Head of caudate nucleus (tissue), 42 donors: Measurements from ENCODE around the gene TCF21.
"Not testable (repeated sequence)": the region's sequence is repeated elsewhere in the genome, so short reads cannot be mapped to it uniquely, and the experiment has no call there.

Source experiments
- DNase-seq, 42 donors: peaks; one replicate each; pipeline versions ENCODE4 v3.0.0 to v3.0.0-alpha.2; 2020 to 2021; ENCODE audit warnings: mixed read lengths in 7 of 42
- intact Hi-C: fragments of 100-400 bp; cut with DNase I; formaldehyde crosslinking; loops from one replicate; pipeline ENCODE4 v1.15.0; 2022

The TCF21 gene

DNA sequence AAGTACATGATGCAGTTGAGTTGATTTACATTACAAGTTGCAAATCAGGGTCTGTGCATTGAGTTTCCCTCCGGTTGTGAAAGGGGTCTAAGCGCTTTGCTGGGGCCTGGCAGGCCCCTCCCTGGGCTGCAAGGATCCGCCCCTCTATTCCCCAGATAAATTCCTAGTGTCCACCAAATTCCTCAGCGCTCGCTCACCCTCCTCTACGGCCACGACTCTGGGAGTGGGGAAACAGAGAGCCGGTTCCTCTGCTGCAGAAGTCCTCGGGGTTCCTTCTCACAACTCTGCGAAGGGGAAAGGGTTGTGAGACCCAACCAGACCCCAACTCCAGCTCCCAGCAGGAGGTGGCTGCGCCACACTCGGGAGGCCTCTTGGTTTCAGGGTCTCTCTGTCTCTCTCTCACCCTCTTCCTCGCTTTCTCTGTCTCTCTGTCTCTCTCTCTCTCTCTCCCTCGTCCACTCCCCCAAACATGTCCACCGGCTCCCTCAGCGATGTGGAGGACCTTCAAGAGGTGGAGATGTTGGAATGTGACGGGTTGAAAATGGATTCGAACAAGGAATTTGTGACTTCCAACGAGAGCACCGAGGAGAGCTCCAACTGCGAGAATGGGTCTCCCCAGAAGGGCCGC, at the start of gene TCF21:
Gene TCF21, plus strand, starts transcription at position 185 of the 628 bp plus-strand sequence. Its CDS starts 285 bp downstream, at position 470.
- DNase-seq = no peak
- intact Hi-C loops = no loop called here

DNA sequence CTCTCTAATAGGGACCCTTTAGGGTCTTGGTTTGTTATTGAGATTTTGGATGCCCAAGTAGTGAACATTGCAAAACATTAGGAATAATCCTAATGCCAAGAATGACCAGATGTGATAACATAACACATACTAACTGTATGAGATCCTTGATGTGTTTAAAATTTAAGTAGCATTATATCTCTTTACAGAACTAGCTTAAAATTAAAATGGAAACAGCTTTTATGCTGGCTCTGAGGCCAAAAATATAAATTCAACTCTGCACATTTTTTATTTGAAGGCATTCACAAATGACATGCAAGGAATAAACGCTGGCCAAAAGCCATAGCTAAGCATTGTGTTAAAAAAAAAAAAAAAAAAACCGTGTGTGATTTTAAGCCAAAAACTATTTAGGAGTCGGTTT, 47.7 kb upstream of the TCF21 start:
- intact Hi-C loops = no loop called here
- no peak for DNase-seq

DNA sequence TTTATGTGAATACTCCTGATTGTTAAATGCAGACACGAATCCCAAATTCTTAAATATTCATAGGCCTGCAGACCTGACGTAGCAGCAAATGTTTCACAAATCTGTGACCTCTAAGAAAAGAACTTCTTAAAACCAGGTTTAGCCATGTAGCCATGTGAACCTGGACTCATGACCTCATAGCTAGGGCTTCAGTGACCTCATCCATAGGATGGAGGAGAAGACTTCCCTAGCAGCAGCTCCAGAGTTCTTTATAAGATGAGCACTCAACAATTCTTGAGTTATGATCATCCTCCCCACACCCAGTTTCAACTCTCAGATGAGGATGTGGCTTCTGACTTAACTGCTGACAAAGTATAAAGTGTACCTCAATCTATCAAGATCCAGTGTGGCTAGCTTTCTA, 45.8 kb upstream of the TCF21 start:
- intact Hi-C loops = no loop called here
- no peak for DNase-seq

DNA sequence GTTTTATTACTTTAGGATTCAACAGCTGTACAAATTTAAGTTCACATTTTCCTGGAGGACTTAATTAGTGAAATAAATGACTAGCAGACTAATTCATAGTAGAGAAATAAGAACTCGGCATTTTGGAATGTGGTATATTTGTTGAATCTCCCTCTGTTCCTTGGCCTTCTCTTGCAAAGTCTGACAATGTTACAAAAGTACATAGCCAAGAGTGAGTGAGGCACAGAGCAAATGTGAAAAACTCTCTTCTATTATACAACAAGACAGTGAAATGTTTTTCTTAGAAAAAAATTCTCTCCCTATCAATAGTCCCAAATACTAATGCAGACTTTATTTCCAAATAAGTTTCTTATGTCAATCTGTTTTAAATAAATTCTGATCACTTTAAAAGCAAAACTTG, 44.2 kb upstream of the TCF21 start:
- intact Hi-C loops = no loop called here
- no peak for DNase-seq

DNA sequence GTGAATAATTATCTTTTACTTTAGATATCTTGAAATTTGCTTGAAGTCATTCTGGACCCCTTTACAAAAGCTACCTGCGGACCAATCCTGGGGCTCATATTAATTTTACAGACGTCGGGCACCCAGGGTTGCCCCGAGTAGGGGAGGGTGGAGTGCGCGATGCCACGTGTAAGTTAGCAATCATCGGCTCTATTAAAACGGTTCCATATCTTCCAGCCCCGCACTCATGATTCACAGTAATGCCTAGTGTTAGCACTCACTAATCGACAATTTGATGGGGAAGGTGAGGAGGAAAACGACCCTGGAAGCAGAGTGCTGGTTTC, 34.9 kb upstream of the TCF21 start:
- intact Hi-C loops = no loop called here
- no peak for DNase-seq

GRCh38 chr6:133854364-133855275, 34.3 kb upstream of the TCF21 start:
- intact Hi-C loops = no loop called here

GRCh38 chr6:133855276-133855990, 33.5 kb upstream of the TCF21 start:
- DNase-seq = no peak
- intact Hi-C loops = no loop called here

More at GRCh38 chr6:133854364-133855275, 34.3 kb upstream of the TCF21 start:
- DNase-seq = no peak

GRCh38 chr6:133855991-133856370, 32.9 kb upstream of the TCF21 start:
- DNase-seq = no peak
- intact Hi-C loops = no loop called here

- intact Hi-C loops = no loop called here
- DNase-seq = no peak
Observed at GRCh38 chr6:133856911-133857310, 32.0 kb upstream of the TCF21 start.

- intact Hi-C loops = no loop called here
- DNase-seq = no peak
Observed at GRCh38 chr6:133857696-133858095, 31.2 kb upstream of the TCF21 start.

DNA sequence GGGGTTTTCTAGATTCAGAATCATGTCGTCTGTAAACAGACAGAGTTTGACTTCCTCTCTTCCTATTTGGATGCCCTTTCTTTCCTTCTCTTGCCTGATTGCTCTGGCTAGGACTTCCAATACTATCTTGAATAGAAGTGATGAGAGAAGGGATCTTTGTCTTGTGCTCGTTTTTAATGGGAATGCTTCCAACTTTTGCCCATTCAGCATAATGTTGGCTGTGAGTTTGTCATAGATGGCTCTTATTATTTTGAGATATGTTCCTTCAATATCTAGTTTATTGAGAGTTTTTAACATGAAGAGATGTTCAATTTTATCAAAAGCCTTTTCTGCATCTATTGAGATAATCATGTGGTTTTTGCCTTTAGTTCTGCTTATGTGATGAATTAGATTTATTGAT, 27.6 kb upstream of the TCF21 start:
- intact Hi-C loops, DNase-seq: not testable (repeated sequence)

GRCh38 chr6:133863228-133863627, 25.7 kb upstream of the TCF21 start:
- intact Hi-C loops = no loop called here

DNA sequence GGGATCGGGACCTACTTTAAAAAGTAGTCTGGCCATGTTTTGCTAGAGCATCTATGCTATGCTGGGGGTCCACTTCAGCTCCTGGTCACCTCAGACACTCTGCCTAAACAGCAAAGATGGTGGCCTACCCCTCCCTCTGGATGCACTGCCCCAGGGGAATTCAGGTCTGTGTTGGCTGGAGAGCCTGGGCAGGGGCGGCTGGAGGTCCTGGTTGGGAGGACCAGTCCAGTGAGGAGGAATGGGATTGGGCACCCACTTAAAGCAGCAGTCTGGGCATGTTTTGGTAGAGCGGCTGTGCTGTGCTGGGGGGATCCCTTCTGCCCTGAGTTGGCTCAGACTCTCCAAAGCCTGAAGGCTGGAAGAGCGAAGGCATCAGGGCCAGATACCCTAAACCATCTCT, 23.2 kb upstream of the TCF21 start:
- DNase-seq = no peak
- intact Hi-C loops = no loop called here

More at GRCh38 chr6:133863228-133863627, 25.7 kb upstream of the TCF21 start:
- no peak for DNase-seq

DNA sequence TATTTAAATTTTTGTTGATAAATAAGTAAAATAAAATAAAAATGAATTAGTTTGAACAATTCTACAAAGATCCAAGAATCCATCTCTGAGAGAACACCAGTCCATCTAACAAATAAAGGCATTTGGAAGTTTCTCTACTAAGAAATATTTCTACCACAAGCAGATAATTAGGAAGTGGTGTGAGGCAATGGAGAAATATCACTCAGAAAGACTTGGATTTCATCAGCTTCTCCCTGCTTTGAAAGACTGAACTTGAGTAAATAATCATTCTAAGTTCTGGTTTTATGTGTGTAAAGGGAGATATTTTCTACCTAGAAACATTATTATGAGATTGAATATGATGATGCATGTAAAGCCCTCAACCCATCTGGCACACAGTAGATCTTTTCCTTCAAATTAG, 17.8 kb upstream of the TCF21 start:
- intact Hi-C loops = no loop called here
- no peak for DNase-seq

DNA sequence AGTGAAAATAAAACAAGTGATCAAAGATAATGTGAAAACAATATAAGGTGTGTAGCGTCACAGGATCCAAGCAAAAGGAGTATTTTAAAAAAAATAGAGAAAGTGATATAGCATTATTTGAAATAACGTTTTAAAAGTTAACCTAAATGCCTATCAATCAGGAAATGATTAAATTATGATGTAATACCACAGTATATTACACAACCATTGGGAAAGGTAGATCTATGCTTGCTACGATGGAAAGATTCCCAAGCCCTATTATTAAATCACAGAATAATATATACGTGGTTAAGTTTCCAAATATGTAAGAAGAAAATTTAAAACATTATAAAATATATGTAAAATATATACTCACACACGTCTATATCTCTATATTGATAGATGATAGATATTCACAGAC, 15.4 kb upstream of the TCF21 start:
- intact Hi-C loops = no loop called here
- DNase-seq = no peak

- intact Hi-C loops = no loop called here
- DNase-seq = no peak
Observed at GRCh38 chr6:133877116-133877515, 11.8 kb upstream of the TCF21 start.

- intact Hi-C loops = no loop called here
- no peak for DNase-seq
Observed at GRCh38 chr6:133880006-133880405, 8.9 kb upstream of the TCF21 start.

- intact Hi-C loops = no loop called here
- DNase-seq = no peak
Observed at GRCh38 chr6:133880896-133881295, 8.0 kb upstream of the TCF21 start.

GRCh38 chr6:133886104-133886775, 2.7 kb upstream of the TCF21 start:
- intact Hi-C loops = no loop called here
- no peak for DNase-seq
